Spleen (tissue), 11 donors: Measurements from ENCODE around the gene GSE1. TPM values are rescaled to one million over a fixed set of nuclear protein-coding genes. Genes with fewer than 3 reads are reported as not detected.

Experiments used
- DNase-seq: peaks from one replicate; pipeline ENCODE4 v3.0.0-alpha.2; 2020
- H3K27ac ChIP-seq, 8 donors: fragments of 200-600 bp; sonication (generic) in 7 of 8; 1 replicate in 4 of 8; 2 replicates in 4 of 8; pipeline versions ENCODE4 v1.5.0 to v1.8.0; 2016 to 2021; ENCODE audit warnings: inconsistent platforms in 4 of 8, mild to moderate bottlenecking in 4 of 8, moderate library complexity in 1 of 8
- H3K27me3 ChIP-seq, 7 donors: fragments of 200-600 bp; sonication (generic) in 6 of 7; replicated peaks in 1 of 7; 1 replicate in 4 of 7; 2 replicates in 3 of 7; pipeline versions ENCODE4 v1.5.0 to v1.8.0; 2016 to 2021; ENCODE audit warnings: inconsistent platforms in 3 of 7, mild to moderate bottlenecking in 1 of 7
- H3K36me3 ChIP-seq, 6 donors: fragments of 200-600 bp; sonication (generic) in 5 of 6; 1 replicate in 4 of 6; 2 replicates in 2 of 6; pipeline versions ENCODE4 v1.5.0 to v1.8.0; 2016 to 2021; ENCODE audit warnings: inconsistent platforms in 2 of 6
- H3K4me1 ChIP-seq, 6 donors: fragments of 200-600 bp; sonication (generic) in 5 of 6; 1 replicate in 3 of 6; 2 replicates in 3 of 6; pipeline versions ENCODE4 v1.5.0 to v1.8.0; 2016 to 2021; ENCODE audit warnings: inconsistent platforms in 3 of 6
- H3K4me3 ChIP-seq, 8 donors: fragments of 200-600 bp; sonication (generic) in 7 of 8; 1 replicate in 4 of 8; 2 replicates in 4 of 8; pipeline versions ENCODE4 v1.5.0 to v1.8.0; 2016 to 2021; ENCODE audit warnings: inconsistent platforms in 4 of 8, mild to moderate bottlenecking in 4 of 8, moderate library complexity in 2 of 8
- H3K9me3 ChIP-seq, 8 donors: fragments of 200-600 bp; sonication (generic) in 7 of 8; 1 replicate in 4 of 8; 2 replicates in 4 of 8; pipeline versions ENCODE4 v1.5.0 to v1.8.0; 2016 to 2021; ENCODE audit warnings: inconsistent platforms in 4 of 8
- CTCF ChIP-seq, 11 experiments: fragments of 200-600 bp in 7 of 11; fragments of 450-650 bp in 4 of 11; sonication (generic) in 4 of 11; IDR thresholded peaks in 8 of 11; conservative IDR thresholded peaks in 3 of 11; 1 replicate in 7 of 11; 2 replicates in 4 of 11; pipeline versions ENCODE4 v1.4.0 to v1.8.0; 2016 to 2021; ENCODE audit warnings: antibody characterized with exemption in 11 of 11, inconsistent platforms in 4 of 11, mild to moderate bottlenecking in 1 of 11
- POLR2A ChIP-seq, 3 donors: fragments of 450-650 bp; IDR thresholded peaks; one replicate each; pipeline ENCODE4 v1.5.1; 2017; ENCODE audit warnings: antibody characterized with exemption in 3 of 3, mild to moderate bottlenecking in 1 of 3
- POLR2AphosphoS5 ChIP-seq, 3 donors: sonication (generic); formaldehyde crosslinking; IDR thresholded peaks; one replicate each; pipeline ENCODE4 v1.5.1; 2017; ENCODE audit warnings: antibody characterized with exemption in 3 of 3
- WGBS, 5 donors: extraction: QIAGEN DNeasy Blood & Tissue Kit in 3 of 5; methylation state at CpG; one replicate each; pipeline versions ENCODE4 v1.1.5 to v1.1.7; 2013 to 2018; 5-methylcytosine and 5-hydroxymethylcytosine counted together
- intact Hi-C: fragments of 100-400 bp; cut with DNase I; formaldehyde crosslinking; loops from one replicate; pipeline ENCODE4 v1.15.0; 2023; ENCODE audit warnings: low total_unique reads
- polyA plus RNA-seq, 3 donors: library from polyadenylated mRNA; stranded (reverse); fragments of 200-250 nt; gene quantifications; one replicate each; pipeline ENCODE4 v1.2.1, GENCODE V29; 2013
- total RNA-seq, 7 donors: library from RNA; depleted of rRNA in 3 of 7; stranded (reverse); fragments of >200 nt in 3 of 7; fragmentation: NEBNext Ultra II Directional in 4 of 7; extraction: Animal tissue kit (Norgen Biotek cat#: 25700) in 4 of 7; gene quantifications; one replicate each; pipeline versions ENCODE4 v1.1.0 to v1.2.1, GENCODE V29; 2016 to 2021
- donor health status: healthy with polysubstance abuse.
- donor health status: DM: no; HTN: no; CAD: no; lungs with moderate emphysema.
- donor health status: DM: no; HTN: no; CAD: no.
- donor health status: Bipolar disorder and iron deficiency.
- donor health status: healthy.
- donor health status: DM: no; HTN: no; CAD: no.
- donor health status: DM: yes; HTN: yes; CAD: no.

Gene GSE1
- total and polyA plus RNA-seq, 10 donors: 7.4 to 121 (median 86.3) TPM

DNA sequence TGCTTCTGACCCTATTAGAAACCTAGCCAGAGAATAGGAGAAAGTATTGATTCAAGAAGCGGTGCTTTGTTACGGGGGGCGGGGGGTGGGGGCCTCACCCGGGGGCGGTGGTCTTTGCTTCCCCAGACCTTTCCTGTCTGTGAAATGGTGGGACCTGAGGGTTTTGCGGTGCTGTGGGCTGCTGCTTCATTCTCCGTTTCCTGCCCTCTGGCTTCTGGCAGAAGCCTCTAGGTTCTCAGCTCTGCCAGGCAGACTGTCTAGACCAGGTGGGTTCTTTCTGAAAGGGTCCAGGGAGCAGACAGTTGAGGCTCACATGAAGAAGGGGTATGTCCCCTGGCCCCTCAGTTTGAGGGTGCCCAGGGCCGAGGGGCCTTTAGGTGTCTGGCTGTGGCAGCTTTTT, 14.0 kb downstream of the GSE1 start:
- no peak for TF ChIP-seq CTCF (IDR thresholded peaks at IDR 0.05 in 8 of 11, conservative IDR thresholded peaks at IDR 0.05 in 3 of 11)
- no peak for TF ChIP-seq POLR2A (IDR thresholded peaks at IDR 0.05)
- no peak for TF ChIP-seq POLR2AphosphoS5 (IDR thresholded peaks at IDR 0.05)
- DNase-seq: no peak
- H3K9me3 ChIP-seq: peaks cover 0 to 17% (median 13%) of the 10 kb centered on the region in 8 donors
- no peak overlapping the region for H3K27ac ChIP-seq
- peaks cover 16 to 79% (median 52%) of the 10 kb centered on the region in 6 donors for H3K4me1 ChIP-seq
- no peak overlapping the region for H3K4me3 ChIP-seq
- peaks cover 0 to 62% (median 10%) of the 10 kb centered on the region in 6 donors for H3K36me3 ChIP-seq
- intact Hi-C loops: no loop called here
- no peaks in the 10 kb centered on the region for H3K27me3 ChIP-seq
- WGBS, 5 donors: 22 to 38% (median 35%) methylated on average over 5 to 8 of the region's 8 CpGs

DNA sequence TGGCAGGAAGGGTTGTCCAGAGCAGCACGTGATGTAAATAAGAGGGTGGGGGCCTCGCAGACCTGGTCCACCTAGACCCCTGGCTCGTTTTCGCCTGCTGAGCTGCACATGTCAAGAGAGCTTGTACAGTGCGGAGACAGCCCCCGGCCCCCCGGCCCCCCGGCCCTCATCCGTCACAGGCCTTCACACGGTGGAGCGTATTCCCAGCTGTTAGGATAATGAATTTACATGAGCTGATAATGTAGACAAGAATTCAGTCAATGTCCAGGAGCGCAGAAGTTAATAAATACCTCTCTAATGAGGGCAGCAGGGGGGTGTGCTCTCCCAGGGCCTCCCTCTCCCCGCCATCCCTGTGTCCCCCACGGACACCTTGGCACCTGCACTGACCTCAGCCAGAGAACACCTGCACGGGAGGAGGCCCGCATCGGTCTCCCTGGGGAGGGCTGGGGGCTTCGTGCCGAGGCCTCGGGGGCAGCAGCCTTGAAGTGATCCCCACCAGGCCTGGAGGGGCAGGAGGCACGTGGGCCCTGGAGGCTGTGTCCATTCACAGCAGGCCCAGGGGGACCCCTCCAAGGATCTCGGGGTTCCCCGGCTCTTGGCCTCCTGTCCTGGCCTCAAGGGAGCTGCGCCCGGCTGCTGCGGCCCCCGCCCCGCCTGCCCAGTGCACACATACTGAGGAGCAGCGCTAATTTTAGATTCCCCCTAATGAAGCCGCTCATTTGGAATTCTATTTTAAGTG, 14.6 kb downstream of the GSE1 start:
- Histone ChIP-seq H3K4me1 (peaks cover 16 to 79% (median 50%) of the 10 kb centered on the region in 6 donors), H3K27ac (no peak overlapping the region), H3K9me3 (peaks cover 0 to 17% (median 13%) of the 10 kb centered on the region in 8 donors), H3K36me3 (peaks cover 0 to 63% (median 10%) of the 10 kb centered on the region in 6 donors), H3K4me3 (no peak overlapping the region), H3K27me3 (no peaks in the 10 kb centered on the region)
- 88 to 91% (median 90%) methylated on average over 22 to 30 of the region's 30 CpGs for WGBS, 5 donors
- intact Hi-C loops: no loop called here
- TF ChIP-seq CTCF (IDR thresholded peaks at IDR 0.05 in 8 of 11, conservative IDR thresholded peaks at IDR 0.05 in 3 of 11) (no peak), POLR2AphosphoS5 (IDR thresholded peaks at IDR 0.05) (no peak), POLR2A (IDR thresholded peaks at IDR 0.05) (no peak)
- DNase-seq: no peak

- Histone ChIP-seq H3K27me3 (no peaks in the 10 kb centered on the region), H3K9me3 (peaks cover 0 to 17% (median 13%) of the 10 kb centered on the region in 8 donors), H3K4me1 (peaks cover 16 to 80% (median 49%) of the 10 kb centered on the region in 6 donors), H3K36me3 (peaks cover 0 to 66% (median 10%) of the 10 kb centered on the region in 6 donors), H3K27ac (no peak overlapping the region), H3K4me3 (no peak overlapping the region)
- DNase-seq: no peak
- WGBS, 5 donors: 93 to 98% (median 93%) methylated on average over 3 to 5 of the region's 5 CpGs
- intact Hi-C loops: no loop called here
- no peak for TF ChIP-seq POLR2A (IDR thresholded peaks at IDR 0.05)
- TF ChIP-seq CTCF (IDR thresholded peaks at IDR 0.05 in 8 of 11, conservative IDR thresholded peaks at IDR 0.05 in 3 of 11): no peak
- TF ChIP-seq POLR2AphosphoS5 (IDR thresholded peaks at IDR 0.05): no peak
These were observed 15.1 kb downstream of the GSE1 start for GRCh38 chr16:85628265-85628556.

DNA sequence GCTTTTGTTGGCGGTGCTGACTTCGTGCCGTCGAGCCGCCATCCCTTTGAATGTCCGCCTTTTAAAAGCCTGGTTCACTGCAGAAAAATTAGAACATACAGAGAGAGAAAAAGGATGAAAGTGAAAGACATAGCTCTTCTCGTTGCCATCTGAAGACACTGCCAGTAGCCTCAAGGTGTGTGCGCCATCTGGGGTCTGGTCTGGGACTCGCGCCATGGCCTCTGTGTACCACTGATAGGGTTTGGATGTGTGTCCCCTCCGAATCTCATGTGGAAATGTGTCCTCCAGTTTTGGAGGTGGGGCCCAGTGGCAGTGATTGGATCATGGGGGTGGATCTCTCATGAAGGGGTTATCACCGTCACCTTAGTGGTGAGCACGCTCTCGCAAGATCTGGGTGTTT, 15.5 kb downstream of the GSE1 start:
- Histone ChIP-seq H3K9me3 (peaks cover 0 to 17% (median 13%) of the 10 kb centered on the region in 8 donors), H3K36me3 (peaks cover 0 to 66% (median 11%) of the 10 kb centered on the region in 6 donors), H3K27ac (no peak overlapping the region), H3K4me3 (no peak overlapping the region), H3K4me1 (peaks cover 15 to 80% (median 46%) of the 10 kb centered on the region in 6 donors), H3K27me3 (no peaks in the 10 kb centered on the region)
- TF ChIP-seq POLR2A (IDR thresholded peaks at IDR 0.05) (no peak), CTCF (IDR thresholded peaks at IDR 0.05 in 8 of 11, conservative IDR thresholded peaks at IDR 0.05 in 3 of 11) (no peak), POLR2AphosphoS5 (IDR thresholded peaks at IDR 0.05) (no peak)
- 92 to 95% (median 95%) methylated on average over 14 of the region's 14 CpGs for WGBS, 5 donors
- intact Hi-C loops: no loop called here
- no peak for DNase-seq
